Brain microvascular endothelial cell (primary cell): ENCODE measurements around the gene PMFBP1.
A peak's percentile ranks its signal among the peaks of the same experiment; 100 is the strongest.

Experiments
- DNase-seq: peaks from one replicate; pipeline ENCODE4 v3.0.0-alpha.2; 2020
- H3K27ac ChIP-seq: fragments of 250-450 bp; sonication (Bioruptor Pico); 2 replicates; pipeline ENCODE4 v1.5.1; 2020; ENCODE audit warnings: mild to moderate bottlenecking, moderate library complexity
- H3K27me3 ChIP-seq: fragments of 250-450 bp; sonication (Bioruptor Pico); replicated peaks from 2 replicates; pipeline ENCODE4 v1.5.1; 2020; ENCODE audit warnings: mild to moderate bottlenecking
- H3K36me3 ChIP-seq: fragments of 250-450 bp; sonication (Bioruptor Pico); replicated peaks from 2 replicates; pipeline ENCODE4 v1.5.1; 2020; ENCODE audit warnings: mild to moderate bottlenecking
- H3K4me3 ChIP-seq: 2 replicates; pipeline ENCODE4 v1.5.1; 2011; ENCODE audit warnings: low read depth, mild to moderate bottlenecking, control low read depth, low read length, moderate library complexity
- CTCF ChIP-seq: IDR thresholded peaks from 2 replicates; pipeline ENCODE4 v1.5.1; 2011; ENCODE audit warnings: low read depth, mild to moderate bottlenecking, moderate library complexity, low read length, control low read depth, inconsistent platforms; ENCODE audit errors: missing control alignments
- in situ Hi-C: cut with HindIII; loops from 2 replicates; pipeline ENCODE4 v1.10.0; 2017; ENCODE audit warnings: low sequenced_read_pairs, low pct_ligation_motif_present

PMFBP1 gene

GRCh38 chr16:72098936-72099335 lies 73.0 kb downstream of the PMFBP1 start:
- Histone ChIP-seq H3K27ac (no peak overlapping the region), H3K4me3 (no peak overlapping the region), H3K36me3 (peaks cover 64% of the 10 kb centered on the region), H3K27me3 (no peaks in the 10 kb centered on the region)
- TF ChIP-seq CTCF, result no peak
- no peak for DNase-seq
- in situ Hi-C loops, result no loop called here

GRCh38 chr16:72094266-72094610 lies 77.7 kb downstream of the PMFBP1 start:
- Histone ChIP-seq H3K36me3 (peaks cover 30% of the 10 kb centered on the region), H3K27me3 (no peaks in the 10 kb centered on the region), H3K27ac (peak overlapping the region; percentile 71), H3K4me3 (peak overlapping the region; percentile 99)
- no peak for TF ChIP-seq CTCF
- DNase-seq, result no peak
- in situ Hi-C loops, result no loop called here

GRCh38 chr16:72093448-72094265 lies 78.3 kb downstream of the PMFBP1 start, which contains the start of the genes DHX38 and TXNL4B:
TSS of gene DHX38 (plus strand) at chr16:72093847. CDS start at chr16:72096158, 2,311 bp downstream.
TSS of gene TXNL4B (minus strand) at chr16:72093620. CDS start at chr16:72090749, 2,871 bp downstream.
- DNase-seq, result peak; percentile 98
- H3K4me3 ChIP-seq, result peak within 1 kb of the TSS; percentile 99
- TF ChIP-seq CTCF, result no peak
- H3K27me3 ChIP-seq, result no peaks in the 10 kb centered on the region
- H3K36me3 ChIP-seq, result peaks cover 30% of the 10 kb centered on the region
- H3K27ac ChIP-seq, result peak within 1 kb of the TSS; percentile 71
- in situ Hi-C loops, result no loop called here

- Histone ChIP-seq H3K27me3 (no peaks in the 10 kb centered on the region), H3K27ac (peak overlapping the region; percentile 38), H3K36me3 (peaks cover 24% of the 10 kb centered on the region), H3K4me3 (peak overlapping the region; percentile 99)
- in situ Hi-C loops, result no loop called here
- DNase-seq, result peak; percentile 50
- no peak for TF ChIP-seq CTCF
Measured at GRCh38 chr16:72092832-72093447, 79.0 kb downstream of the PMFBP1 start.

GRCh38 chr16:72091217-72091616 lies 80.7 kb downstream of the PMFBP1 start:
- H3K27me3 ChIP-seq, result no peaks in the 10 kb centered on the region
- H3K4me3 ChIP-seq, result no peak overlapping the region
- no peak for TF ChIP-seq CTCF
- no peak overlapping the region for H3K27ac ChIP-seq
- H3K36me3 ChIP-seq, result peaks cover 16% of the 10 kb centered on the region
- DNase-seq, result no peak
- in situ Hi-C loops, result no loop called here
